Measurements from ENCODE around the gene USH1G. TPM values are rescaled to one million over a fixed set of nuclear protein-coding genes. Genes with fewer than 3 reads are reported as not detected.

Gene USH1G
- total RNA-seq, 8 experiments from 2014 or later, result 0.11 to 0.76 (median 0.20) TPM; not detected in 2

DNA sequence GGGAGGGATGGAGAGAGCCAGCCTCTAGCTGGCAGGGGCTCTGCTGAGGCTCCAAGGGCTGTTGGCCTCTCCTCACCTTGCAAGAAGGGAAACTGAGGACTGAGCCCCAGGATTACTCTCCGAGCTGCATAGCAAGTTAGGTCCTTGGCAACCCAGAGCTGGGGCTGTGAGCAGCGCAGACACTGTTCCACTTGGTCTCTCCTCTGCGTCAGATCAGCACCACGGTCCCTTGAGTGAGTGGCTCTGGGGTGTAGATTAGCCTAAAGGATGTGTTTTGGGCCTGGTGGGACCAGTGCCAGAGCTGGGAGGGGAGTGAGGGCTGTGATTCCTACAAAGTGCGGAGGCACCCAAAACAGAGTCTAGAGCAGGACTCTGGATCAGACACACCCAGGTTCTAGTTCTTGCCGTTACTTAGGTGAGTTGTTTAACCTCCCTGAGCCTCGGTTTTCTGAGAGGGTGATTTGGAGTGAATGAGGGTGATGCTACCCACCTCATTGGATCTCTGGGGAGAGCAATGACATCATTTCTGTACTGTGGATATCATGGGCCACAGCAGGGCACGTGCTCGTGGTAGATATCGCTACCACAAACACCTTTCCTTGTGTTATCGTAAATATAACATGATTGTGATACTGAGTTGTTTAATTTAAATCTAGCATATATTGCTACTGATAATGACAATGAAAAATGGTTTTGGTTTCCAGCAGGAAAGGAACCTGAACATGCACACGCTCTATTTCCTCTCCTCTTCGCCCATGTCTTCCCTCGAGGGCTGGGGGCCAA is 21.5 kb downstream of the USH1G start:
- in situ Hi-C loops (cut with MboI; ENCODE audit: low pct_unique_long_range_greater_than_20kb in 2 of 9, low sequenced_read_pairs in 9 of 9, unreplicated experiment in 9 of 9), result no loop called here
- no peak overlapping the region for H3K27ac ChIP-seq
- H3K4me3 ChIP-seq, result no peak overlapping the region
- no peak for ATAC-seq (replicated peaks in 6 of 8)
- 50 to 95% (median 83%) methylated on average over 2 to 7 of the region's 14 CpGs; no CpG with 5 or more reads in 2 of the 10 experiments for WGBS, 10 experiments
- H3K4me1 ChIP-seq (replicated peaks in 1 of 2), result no peaks in the 10 kb centered on the region

DNA sequence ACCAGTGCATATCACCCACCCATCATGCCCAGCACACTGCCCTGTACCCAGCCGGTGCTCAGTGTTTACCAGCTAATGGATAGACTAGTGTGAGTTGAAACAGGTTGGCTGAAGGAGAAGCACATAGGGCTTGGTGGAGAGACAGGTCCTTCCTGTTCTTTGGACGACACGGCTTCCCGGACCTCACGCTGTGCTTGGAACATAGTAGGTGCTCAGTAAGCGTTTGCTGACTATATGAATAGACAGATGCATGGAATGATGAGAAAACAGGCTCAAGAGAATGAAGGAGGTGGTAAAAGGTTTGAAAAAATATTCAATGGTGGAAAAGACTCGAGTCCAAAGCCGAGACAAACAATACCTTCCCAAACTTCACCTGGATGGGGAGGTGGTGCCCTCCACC is 22.8 kb downstream of the USH1G start:
- in situ Hi-C loops (cut with MboI; ENCODE audit: low pct_unique_long_range_greater_than_20kb in 2 of 9, low sequenced_read_pairs in 9 of 9, unreplicated experiment in 9 of 9), result no loop called here
- WGBS, 10 experiments, result 30 to 88% (median 65%) methylated on average over 2 to 8 of the region's 8 CpGs; no CpG with 5 or more reads in 2 of the 10 experiments
- no peak overlapping the region for H3K27ac ChIP-seq
- no peak for ATAC-seq (replicated peaks in 6 of 8)
- no peak overlapping the region for H3K4me3 ChIP-seq
- no peaks in the 10 kb centered on the region for H3K4me1 ChIP-seq (replicated peaks in 1 of 2)

GRCh38 chr17:74898376-74898946 is 24.6 kb downstream of the USH1G start:
- no peak overlapping the region for H3K4me3 ChIP-seq
- in situ Hi-C loops (cut with MboI; ENCODE audit: low pct_unique_long_range_greater_than_20kb in 2 of 9, low sequenced_read_pairs in 9 of 9, unreplicated experiment in 9 of 9), result no loop called here
- no peak for ATAC-seq (replicated peaks in 6 of 8)
- no peaks in the 10 kb centered on the region for H3K4me1 ChIP-seq (replicated peaks in 1 of 2)
- no peak overlapping the region for H3K27ac ChIP-seq
- WGBS, 10 experiments, result 40 to 100% (median 80%) methylated on average over 1 to 3 of the region's 11 CpGs; no CpG with 5 or more reads in 4 of the 10 experiments

GRCh38 chr17:74893936-74894671 is 29.0 kb downstream of the USH1G start:
- 16 to 65% (median 20%) methylated on average over 1 to 8 of the region's 22 CpGs; no CpG with 5 or more reads in 5 of the 10 experiments for WGBS, 10 experiments
- peak overlapping the region in 1 of 5 donors; percentile 19 for H3K4me3 ChIP-seq

GRCh38 chr17:74892974-74893911 is 29.8 kb downstream of the USH1G start, which contains the start of gene FADS6:
FADS6 (minus strand) TSS chr17:74893633; CDS start chr17:74893595, 38 bp downstream.
- WGBS, 10 experiments, result 0 to 2% methylated on average over 2 to 17 of the region's 86 CpGs; no CpG with 5 or more reads in 8 of the 10 experiments
- peak; percentile 38 to 69 (median 56) for ATAC-seq (replicated peaks in 6 of 8)
- H3K4me3 ChIP-seq, result peak within 1 kb of the TSS; percentile 11 to 24 (median 21)
- H3K27ac ChIP-seq, result no peak within 1 kb of the TSS
- in situ Hi-C loops (cut with MboI; ENCODE audit: low pct_unique_long_range_greater_than_20kb in 2 of 9, low sequenced_read_pairs in 9 of 9, unreplicated experiment in 9 of 9), result no loop called here
- peaks cover 0 to 4% of the 10 kb centered on the region in 2 donors for H3K4me1 ChIP-seq (replicated peaks in 1 of 2)

More at GRCh38 chr17:74893936-74894671, 29.0 kb downstream of the USH1G start:
- in situ Hi-C loops (cut with MboI; ENCODE audit: low pct_unique_long_range_greater_than_20kb in 2 of 9, low sequenced_read_pairs in 9 of 9, unreplicated experiment in 9 of 9), result no loop called here
- Histone ChIP-seq H3K27ac (no peak overlapping the region), H3K4me1 (replicated peaks in 1 of 2) (peaks cover 0 to 4% of the 10 kb centered on the region in 2 donors)
- ATAC-seq (replicated peaks in 6 of 8), result peak in 3 of 8 experiments; percentile 5 to 26 (median 21)

DNA sequence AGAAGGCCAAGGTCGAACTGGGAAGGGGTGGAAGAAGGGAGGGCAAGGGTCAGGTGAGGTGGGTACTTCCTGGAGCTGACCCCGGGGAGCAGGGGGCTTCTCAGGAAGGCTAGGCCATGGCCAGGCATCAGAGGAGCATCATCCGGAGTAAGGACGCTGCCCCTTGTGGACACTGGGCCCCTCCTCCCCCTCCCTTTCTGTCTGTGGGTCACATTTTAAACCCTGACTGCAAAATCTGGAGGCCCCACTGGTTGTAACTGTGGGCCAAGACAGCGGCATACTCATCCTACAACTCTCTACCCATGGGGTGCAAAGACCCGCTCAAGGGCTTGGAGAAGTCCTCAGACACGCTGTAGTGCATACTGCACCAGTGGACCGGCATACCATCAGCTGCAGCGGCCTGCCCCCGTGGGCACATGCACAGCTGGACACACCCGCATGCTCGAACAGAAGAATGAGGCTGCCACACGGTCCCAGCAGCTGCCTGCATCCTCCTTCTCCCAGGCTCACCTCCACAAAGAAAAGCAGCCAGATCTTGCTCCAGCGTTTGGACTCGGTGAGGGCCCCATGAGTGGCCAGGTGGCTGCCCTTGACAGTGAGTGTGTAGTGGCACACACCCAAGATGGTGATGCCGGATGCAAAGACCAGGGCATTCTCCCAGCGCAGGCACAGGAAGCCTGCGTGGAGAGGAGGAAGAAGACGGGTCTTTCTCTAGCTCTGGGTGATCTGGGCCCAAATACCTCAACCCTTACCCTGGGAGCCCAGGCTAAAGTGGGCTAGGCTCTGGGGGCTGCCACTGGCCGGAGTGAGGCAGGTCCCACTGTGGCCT is 30.8 kb downstream of the USH1G start:
- H3K4me3 ChIP-seq, result no peak overlapping the region
- WGBS, 10 experiments, result 35 to 90% (median 63%) methylated on average over 1 to 10 of the region's 20 CpGs; no CpG with 5 or more reads in 5 of the 10 experiments
- ATAC-seq (replicated peaks in 6 of 8), result peak in 2 of 8 experiments; percentile 9 to 30

GRCh38 chr17:74890554-74890953 is 32.5 kb downstream of the USH1G start:
- in situ Hi-C loops (cut with MboI; ENCODE audit: low pct_unique_long_range_greater_than_20kb in 2 of 9, low sequenced_read_pairs in 9 of 9, unreplicated experiment in 9 of 9), result no loop called here
- ATAC-seq (replicated peaks in 6 of 8), result no peak
- Histone ChIP-seq H3K4me1 (replicated peaks in 1 of 2) (peaks cover 0 to 4% of the 10 kb centered on the region in 2 donors), H3K27ac (no peak overlapping the region), H3K4me3 (no peak overlapping the region)
- 40 to 100% (median 85%) methylated on average over 1 to 7 of the region's 7 CpGs; no CpG with 5 or more reads in 1 of the 10 experiments for WGBS, 10 experiments

More for the DNA sequence above, 30.8 kb downstream of the USH1G start:
- peaks cover 0 to 4% of the 10 kb centered on the region in 2 donors for H3K4me1 ChIP-seq (replicated peaks in 1 of 2)
- no peak overlapping the region for H3K27ac ChIP-seq
- in situ Hi-C loops (cut with MboI; ENCODE audit: low pct_unique_long_range_greater_than_20kb in 2 of 9, low sequenced_read_pairs in 9 of 9, unreplicated experiment in 9 of 9), result no loop called here

DNA sequence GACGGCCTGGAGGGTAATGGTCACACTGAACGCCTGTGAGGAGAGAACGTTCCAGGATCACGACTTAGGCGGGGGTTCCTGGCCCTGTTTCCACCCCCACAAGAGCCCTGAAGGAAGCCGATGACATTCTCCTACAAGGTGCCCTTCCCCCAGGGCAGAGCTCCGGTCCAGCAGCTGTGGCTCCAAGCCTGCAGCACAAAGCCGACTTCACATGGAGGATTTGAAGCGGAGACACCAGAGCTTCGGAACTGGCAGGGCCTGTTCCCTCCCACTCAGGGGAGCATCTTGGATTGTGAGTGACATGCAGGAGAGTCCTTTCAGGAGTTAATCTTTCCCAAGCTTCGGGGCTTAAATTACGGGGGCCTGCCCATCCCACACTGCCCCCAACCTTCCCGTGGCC is 34.6 kb downstream of the USH1G start:
- Histone ChIP-seq H3K4me1 (replicated peaks in 1 of 2) (peaks cover 0 to 4% of the 10 kb centered on the region in 2 donors), H3K27ac (no peak overlapping the region), H3K4me3 (no peak overlapping the region)
- ATAC-seq (replicated peaks in 6 of 8), result no peak
- 17 to 84% (median 75%) methylated on average over 2 to 8 of the region's 13 CpGs; no CpG with 5 or more reads in 4 of the 10 experiments for whole genome bisulfite sequencing, 10 experiments
- in situ Hi-C loops (cut with MboI; ENCODE audit: low pct_unique_long_range_greater_than_20kb in 2 of 9, low sequenced_read_pairs in 9 of 9, unreplicated experiment in 9 of 9), result no loop called here

GRCh38 chr17:74883241-74883745 is 39.8 kb downstream of the USH1G start:
- Histone ChIP-seq H3K27ac (no peak overlapping the region), H3K4me1 (replicated peaks in 1 of 2) (no peaks in the 10 kb centered on the region), H3K4me3 (no peak overlapping the region)
- in situ Hi-C loops (cut with MboI; ENCODE audit: low pct_unique_long_range_greater_than_20kb in 2 of 9, low sequenced_read_pairs in 9 of 9, unreplicated experiment in 9 of 9), result no loop called here
- WGBS, 10 experiments, result 29 to 90% (median 55%) methylated on average over 2 to 12 of the region's 15 CpGs; no CpG with 5 or more reads in 3 of the 10 experiments
- ATAC-seq (replicated peaks in 6 of 8), result no peak

DNA sequence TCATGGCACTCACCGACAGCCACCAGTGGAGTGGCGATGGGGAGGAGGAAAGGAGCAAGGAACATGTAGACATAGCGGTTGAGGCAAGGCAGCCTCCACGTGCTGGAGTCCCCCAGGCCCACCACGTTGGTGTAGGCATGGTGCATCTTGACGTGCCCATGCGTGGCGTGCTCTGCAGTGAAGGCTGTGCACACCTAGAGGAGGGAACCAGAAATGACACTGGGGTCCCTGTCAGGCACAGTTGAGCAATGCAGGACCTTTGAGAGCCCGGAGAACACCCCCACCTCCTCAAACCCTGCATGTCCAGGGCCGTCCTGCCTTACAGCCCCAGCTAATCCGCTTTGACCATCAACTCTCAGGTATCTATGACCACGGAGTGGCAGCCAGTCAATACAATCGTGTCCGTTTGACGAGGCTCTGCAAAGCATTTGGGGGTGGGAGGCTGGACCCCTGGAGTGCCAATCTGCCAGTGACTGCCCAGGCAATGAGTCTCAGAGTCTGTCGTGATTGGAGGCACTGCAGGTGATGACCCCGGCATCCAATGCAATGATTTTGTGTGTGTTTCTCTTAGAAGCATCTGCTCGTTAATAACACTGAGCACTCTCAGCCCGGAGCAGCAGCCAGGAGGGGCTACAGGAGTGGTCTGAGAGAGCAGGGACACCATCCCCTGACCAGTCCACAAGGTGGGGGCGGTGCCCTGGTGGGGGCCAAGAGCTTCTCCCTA is 40.4 kb downstream of the USH1G start:
- in situ Hi-C loops (cut with MboI; ENCODE audit: low pct_unique_long_range_greater_than_20kb in 2 of 9, low sequenced_read_pairs in 9 of 9, unreplicated experiment in 9 of 9), result no loop called here
- 60 to 93% (median 80%) methylated on average over 1 to 9 of the region's 20 CpGs; no CpG with 5 or more reads in 5 of the 10 experiments for WGBS, 10 experiments
- no peak overlapping the region for H3K27ac ChIP-seq
- ATAC-seq (replicated peaks in 6 of 8), result peak in 3 of 8 experiments; percentile 23 to 36 (median 26)
- no peaks in the 10 kb centered on the region for H3K4me1 ChIP-seq (replicated peaks in 1 of 2)
- H3K4me3 ChIP-seq, result no peak overlapping the region

DNA sequence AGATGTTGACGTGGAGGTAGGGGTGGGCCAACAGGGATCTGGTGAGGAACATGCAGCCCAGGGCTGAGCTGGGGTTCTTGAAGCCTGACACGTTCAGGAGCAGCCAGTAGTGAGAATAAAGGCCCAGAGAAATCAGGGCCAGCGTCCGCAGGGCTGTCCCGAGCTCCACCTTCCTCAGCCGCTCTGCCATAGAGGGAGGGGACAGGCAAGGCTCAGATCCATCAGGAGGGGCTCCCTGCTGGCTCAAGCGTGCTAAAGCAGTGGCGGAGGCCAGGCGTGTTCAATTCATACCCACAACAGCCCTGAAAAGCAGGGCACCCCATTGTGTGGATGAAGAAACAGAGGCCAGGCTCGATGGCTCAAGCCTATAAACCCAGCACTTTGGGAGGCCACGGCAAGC is 42.0 kb downstream of the USH1G start:
- Histone ChIP-seq H3K4me3 (no peak overlapping the region), H3K4me1 (replicated peaks in 1 of 2) (no peaks in the 10 kb centered on the region), H3K27ac (no peak overlapping the region)
- in situ Hi-C loops (cut with MboI; ENCODE audit: low pct_unique_long_range_greater_than_20kb in 2 of 9, low sequenced_read_pairs in 9 of 9, unreplicated experiment in 9 of 9), result no loop called here
- ATAC-seq (replicated peaks in 6 of 8), result peak in 1 of 8 experiments; percentile 8
- WGBS, 10 experiments, result 20 to 100% (median 34%) methylated on average over 1 to 8 of the region's 11 CpGs; no CpG with 5 or more reads in 4 of the 10 experiments
